Stromal cell of bone marrow (primary cell): ENCODE results near the gene CPT1C.
A peak's percentile ranks its signal among the peaks of the same experiment; 100 is the strongest.

ENCODE experiments used
- DNase-seq: peaks from one replicate; pipeline ENCODE4 v3.0.0-alpha.2; 2012; ENCODE audit warnings: low read depth

CPT1C gene

DNA sequence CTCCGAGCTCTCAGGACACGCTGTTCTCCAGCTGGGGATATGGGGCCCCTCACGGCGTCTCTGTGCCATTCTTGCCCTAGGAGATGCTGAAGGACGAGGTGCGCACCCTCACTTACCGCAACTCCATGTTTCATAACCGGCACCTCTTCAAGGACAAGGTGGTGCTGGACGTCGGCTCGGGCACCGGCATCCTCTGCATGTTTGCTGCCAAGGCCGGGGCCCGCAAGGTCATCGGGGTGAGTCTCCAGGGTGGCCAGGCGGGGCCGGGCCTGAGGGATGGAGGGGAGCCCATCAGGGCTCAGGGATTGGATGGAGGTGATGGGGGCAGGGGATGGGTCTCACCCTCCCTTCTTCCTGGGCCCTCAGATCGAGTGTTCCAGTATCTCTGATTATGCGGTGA lies 9.1 kb upstream of the CPT1C start:
- DNase-seq, result no peak

DNA sequence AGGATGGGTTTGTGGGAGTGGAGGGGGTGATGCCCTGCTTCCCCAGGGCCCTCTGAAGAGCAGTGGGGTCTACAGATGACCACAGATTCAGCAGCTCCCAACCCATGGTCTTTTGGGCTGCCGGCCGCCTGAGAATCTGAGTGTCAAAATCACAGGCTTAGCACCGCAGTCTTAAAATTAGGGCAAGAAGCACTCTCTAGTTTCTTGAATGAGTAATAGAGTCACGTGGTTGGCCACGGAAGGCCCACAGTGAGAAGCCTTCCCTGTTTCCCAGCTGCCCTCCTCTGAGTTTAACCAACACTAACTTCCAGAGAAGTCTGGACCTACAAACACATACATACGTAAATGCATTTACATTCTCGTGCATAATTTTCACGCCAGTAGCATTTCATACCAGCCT lies 8.6 kb upstream of the CPT1C start:
- DNase-seq, result no peak

DNA sequence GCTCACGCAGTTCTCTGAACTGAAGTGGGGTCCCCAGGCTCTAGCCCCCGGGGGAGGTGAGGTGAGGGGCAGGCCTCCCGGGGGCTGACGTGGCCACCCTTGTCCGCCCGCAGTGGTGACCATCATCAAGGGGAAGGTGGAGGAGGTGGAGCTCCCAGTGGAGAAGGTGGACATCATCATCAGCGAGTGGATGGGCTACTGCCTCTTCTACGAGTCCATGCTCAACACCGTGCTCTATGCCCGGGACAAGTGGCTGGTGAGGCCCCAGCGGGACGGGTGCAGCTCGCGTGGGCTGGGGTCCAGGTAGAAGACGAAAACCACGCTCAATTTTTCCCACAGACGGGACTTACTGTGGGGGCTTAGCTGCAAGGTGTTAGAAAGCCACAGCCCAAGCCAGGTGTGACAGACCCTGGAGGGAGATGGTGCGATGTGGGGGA lies 7.1 kb upstream of the CPT1C start:
- DNase-seq, result no peak

DNA sequence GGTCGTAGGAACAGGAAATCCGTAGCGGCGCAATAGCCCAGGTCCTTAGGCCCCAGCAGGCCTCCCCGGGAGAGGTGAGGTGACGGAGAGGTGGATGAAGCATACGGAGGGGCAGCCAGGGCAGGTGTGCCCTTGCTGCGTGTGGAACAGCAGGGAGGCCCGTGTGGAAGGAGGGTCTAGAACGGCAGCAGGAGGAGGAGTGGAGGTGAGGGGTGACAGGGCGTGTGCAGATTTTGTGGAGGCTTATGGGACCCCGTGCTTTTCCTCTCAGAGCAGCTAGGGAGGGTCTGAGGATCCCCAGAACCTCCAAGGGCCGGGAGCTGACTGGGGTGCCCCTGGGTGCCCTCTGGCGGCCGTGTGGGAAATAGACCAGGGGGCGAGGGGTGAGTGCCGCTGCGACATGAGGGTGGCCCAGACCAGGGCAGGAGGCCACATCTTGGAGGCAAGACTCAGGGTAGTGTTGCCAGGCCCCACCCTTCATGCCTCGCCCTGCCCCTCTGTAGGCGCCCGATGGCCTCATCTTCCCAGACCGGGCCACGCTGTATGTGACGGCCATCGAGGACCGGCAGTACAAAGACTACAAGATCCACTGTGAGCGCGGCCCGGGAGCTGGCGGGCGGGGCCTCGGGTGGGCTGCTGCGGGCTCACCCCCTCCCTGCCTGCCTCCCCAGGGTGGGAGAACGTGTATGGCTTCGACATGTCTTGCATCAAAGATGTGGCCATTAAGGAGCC lies 6.5 kb upstream of the CPT1C start:
- DNase-seq, result no peak

DNA sequence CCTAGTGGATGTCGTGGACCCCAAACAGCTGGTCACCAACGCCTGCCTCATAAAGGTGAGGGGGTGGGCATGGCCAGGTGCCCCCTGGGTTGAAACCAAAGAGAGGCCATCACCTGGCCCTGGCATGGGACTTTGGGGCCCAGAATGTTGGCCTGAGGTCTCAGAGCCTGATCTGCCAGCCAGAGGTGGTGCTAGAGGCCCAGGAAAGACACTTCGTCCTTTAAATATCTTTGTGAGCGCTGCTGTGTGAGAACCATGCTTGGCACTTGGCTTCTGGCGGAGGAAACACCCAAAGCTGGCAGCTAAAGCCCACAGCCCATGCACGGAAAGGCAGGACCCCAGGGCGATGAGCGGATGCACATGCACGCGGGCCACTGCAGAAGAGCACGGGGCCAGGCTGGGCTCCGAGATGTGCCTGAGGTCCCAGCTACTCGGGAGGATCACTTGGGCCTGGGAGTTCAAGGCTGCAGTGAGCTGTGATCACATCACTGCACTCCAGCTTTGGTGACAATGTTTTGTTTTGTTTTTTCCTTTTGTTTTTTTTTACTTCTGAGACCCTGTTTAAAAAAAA lies 5.8 kb upstream of the CPT1C start:
- DNase-seq, result no peak

DNA sequence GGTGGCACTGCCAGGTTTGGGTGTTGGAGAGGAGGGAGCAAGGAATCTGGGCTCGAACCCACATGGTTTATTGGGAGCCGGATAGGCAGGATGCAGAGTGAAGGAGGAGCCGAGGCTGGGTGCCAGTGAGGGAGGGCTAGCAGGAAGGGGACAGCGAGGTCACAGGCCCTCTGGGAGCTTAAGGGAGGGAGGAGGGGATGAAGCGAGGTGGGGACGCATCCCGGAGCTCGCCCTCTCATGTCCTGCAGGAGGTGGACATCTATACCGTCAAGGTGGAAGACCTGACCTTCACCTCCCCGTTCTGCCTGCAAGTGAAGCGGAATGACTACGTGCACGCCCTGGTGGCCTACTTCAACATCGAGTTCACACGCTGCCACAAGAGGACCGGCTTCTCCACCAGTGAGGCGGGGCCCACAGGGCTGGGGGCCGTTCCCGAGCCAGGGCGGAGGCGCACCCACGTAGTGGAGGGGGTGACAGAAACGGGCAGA lies 5.0 kb upstream of the CPT1C start:
- no peak for DNase-seq

DNA sequence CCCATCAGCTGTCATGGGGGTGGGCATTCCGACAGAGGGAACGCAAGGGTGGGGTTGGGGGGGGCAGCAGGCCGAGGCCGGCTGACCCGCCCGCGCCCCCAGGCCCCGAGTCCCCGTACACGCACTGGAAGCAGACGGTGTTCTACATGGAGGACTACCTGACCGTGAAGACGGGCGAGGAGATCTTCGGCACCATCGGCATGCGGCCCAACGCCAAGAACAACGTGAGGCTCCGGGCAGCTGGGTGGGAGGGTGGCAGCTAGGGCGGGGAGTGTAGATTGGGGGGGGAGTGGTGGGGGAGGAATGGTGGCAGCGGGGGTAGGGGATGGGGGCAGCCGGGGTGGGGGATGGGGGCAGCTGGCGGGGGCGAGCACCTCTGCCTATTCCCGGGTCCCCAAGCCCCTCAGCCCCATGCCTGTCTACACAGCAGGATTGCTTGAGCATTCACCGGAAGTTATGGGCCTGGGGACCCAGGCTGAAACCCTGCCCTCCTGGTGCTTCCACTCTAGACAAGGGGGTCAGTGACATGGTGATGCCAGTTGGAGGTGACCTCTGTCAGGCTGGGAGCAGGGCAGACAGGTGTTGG lies 4.3 kb upstream of the CPT1C start:
- DNase-seq, result no peak

DNA sequence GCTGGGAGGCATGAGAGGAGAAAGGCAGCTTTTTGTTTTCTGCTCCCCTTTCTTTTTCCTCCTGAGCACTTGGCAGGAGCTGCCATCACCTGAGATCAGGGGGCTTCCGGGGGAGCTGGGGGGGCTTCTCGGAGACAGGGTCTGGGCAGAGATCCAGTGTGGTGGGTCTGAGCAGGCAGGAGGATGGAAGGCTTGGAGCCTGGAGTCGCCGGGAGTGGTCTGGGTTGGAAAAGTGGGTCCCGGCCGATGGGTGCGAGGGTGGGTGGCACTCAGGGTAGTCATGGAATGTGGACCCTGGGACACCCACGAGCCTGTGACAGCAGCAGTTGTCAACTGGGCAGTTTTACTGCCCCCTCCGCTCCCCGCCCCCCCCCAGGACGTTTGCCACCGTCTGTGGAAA lies 3.8 kb upstream of the CPT1C start:
- no peak for DNase-seq

DNA sequence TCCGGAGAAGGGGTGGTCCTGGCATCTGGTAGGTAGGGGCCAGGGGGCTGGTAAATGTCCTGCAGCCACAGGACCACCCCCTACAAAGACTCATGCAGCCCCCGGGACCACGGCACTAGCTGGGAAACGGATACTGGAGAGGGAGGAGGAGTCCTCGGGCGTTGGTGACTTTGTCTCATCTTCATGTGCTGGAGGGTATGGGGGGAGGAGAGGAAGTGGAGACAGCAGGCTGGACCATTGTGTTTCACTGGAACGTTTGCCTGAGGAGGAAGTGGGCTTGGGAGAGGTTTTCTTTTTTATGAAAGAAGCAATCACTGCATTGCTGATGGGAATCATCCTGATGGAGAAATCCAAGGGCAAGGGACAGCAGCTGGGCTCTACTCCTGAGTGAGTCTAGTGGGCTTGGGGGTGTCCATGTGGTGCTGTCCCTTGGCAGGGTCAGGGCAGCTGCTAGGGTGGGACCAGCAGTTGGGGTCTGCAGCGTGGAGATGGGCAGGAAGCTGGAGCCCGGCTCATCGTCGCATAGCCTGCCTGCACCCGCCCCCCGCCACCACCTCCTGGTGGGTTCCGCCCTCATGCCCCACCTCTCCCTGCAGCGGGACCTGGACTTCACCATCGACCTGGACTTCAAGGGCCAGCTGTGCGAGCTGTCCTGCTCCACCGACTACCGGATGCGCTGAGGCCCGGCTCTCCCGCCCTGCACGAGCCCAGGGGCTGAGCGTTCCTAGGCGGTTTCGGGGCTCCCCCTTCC lies 3.2 kb upstream of the CPT1C start:
- no peak for DNase-seq

DNA sequence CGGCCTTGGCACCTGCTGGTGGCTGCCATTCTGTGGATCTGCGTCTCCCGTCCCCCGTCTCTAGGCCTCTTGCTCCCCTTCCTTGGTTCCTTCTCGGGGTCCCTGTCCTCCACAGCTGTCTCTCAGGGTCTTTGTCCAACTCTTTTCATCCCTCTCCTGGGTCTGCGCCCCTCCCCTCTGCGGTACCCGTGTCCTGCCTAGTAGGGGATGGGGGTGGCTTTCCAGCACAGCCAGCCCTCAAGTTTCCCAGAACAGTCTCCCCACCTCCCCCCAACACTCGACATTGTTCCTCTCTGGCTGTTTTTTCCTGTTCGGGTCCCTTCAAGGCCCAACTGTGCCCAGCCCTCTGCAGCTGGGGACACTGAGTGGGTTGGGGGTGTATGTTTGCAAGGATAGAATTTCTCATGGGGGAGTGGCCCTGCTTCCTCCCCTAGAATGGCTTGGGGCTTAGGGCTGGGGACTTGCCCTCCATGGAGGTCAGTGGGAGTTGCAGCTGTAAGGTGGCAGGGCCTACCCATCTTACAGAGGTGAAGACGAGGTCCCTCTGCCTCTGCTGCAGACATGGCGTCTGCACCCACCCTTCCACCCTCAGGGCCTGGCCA lies 2.3 kb upstream of the CPT1C start:
- no peak for DNase-seq

DNA sequence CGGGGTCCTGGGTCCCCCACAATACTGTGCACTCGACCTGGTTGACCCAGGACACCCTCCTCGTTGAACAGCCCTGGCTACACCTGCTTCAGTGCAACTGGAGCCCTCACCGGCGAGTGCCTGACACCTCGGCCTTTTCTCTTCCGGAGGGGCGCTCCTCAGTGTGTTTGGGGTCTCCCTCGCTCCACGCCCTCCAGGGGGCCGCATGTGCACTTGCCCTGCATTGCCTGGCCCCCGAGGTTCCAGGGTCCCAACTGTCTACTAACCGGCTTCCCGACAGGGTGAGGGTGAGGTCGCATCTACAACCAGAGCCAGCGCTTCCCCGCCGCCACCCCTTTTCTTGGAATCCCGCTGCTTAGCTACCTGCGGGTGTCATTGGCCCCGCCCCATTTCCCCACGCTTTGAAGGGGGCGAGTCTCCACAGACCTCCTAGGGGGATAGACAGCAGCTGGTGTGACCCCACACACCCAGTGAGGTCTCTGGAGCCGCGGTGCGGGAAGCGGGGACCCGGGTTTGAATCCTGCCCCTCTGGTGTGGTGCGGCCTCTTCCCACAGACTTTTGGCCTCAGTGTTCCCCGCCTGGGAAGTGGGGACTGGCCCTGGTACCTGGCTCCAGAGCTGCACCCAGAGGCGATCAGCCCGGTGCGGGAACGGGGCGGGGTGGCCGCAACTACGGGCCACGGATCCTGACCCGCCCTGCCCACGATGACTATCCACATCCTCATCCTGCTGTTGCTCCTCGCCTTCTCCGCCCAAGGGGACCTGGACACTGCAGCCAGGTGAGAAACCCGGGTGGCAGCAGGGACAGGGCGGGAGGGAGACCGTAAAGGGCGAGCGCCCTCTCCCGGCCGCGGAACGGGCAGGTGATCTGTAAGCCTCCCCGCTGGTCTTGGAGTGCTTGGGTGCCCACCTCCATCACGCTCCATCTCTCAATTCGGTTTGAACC lies 1.5 kb upstream of the CPT1C start, which contains the start of gene ADM5:
TSS of gene ADM5 (plus strand) at position 462 of the 946 bp plus-strand sequence. CDS start at position 706, 244 bp downstream.
- no peak for DNase-seq

DNA sequence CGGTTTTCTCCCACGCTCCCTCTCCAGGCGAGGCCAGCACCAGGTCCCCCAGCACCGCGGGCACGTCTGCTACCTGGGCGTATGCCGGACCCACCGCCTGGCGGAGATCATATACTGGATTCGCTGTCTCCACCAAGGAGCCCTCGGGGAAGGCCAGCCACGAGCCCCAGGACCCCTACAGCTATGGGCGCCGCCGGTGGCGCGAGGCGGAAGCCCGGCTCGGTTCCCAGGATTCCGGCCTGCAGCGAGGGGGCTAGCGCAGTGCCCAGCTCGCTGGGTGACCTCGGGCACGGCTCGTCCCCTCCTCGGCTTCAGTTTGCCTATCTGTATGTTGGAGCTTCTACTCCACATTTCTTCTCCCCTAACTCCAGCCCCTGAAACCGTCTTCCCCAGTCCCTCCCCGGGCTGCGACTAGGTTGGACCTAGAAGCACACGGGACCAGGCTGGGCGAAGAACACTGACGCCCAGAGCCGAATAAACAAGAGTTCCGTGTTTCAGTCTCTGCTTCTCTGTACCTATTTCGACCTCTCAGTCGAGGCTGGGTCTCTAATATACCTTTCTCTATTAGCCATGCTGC lies 749 bp upstream of the CPT1C start:
- no peak for DNase-seq

DNA sequence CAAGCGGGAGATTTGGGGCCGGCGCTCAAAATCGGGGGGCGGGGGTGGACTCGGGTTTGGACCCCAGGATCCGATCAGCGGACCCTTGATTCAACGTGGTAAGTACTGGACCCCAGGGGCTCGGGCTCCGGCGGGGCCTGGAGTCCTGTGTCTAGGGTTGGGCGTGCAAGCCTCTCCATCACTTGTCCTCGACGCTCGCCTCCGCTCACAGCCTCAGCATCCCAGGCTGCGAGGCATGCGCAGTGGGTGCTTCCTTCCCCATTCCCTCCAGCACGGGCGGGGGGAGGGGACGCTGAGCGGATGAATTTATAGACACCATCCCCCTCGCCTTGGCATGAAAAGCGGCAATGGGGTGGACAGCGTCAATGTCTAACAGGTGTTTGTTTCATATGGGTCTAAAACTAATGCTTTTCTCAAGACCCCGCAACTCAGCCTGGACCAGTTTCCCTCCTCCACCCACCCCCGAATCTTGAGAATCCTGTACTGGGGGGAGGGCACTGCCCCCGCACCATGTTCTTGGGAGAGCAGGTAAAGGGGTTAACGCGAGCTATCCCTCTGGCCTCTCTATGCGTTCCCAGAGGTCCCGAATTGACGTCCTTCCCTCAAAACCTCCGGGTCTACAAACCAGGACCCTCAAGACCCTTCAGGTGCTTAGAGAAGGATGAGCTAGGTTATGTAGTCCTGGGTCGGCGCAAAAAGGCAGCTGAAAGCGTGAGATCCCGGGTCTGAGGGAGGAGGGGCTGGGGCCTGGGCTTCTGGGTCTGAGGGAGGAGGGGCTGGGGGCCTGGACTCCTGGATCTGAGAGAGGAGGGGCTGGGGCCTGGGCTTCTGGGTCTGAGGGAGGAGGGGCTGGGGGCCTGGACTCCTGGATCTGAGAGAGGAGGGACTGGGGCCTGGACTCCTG lies 579 bp downstream of the CPT1C start:
- DNase-seq, result peak; percentile 45

DNA sequence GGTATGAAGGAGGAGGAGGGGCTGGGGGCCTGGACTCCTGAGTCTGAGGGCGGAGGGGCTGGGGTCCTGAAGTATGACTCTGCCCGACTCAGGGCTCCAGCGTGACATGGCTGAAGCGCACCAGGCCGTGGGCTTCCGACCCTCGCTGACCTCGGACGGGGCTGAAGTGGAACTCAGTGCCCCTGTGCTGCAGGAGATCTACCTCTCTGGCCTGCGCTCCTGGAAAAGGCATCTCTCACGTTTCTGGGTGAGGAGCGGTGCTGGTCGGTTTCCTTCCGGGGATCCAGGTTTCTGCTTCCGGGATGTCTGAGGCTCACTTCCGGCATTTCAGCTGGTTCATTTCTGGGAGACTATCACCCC lies 1.2 kb downstream of the CPT1C start:
- DNase-seq, result no peak

DNA sequence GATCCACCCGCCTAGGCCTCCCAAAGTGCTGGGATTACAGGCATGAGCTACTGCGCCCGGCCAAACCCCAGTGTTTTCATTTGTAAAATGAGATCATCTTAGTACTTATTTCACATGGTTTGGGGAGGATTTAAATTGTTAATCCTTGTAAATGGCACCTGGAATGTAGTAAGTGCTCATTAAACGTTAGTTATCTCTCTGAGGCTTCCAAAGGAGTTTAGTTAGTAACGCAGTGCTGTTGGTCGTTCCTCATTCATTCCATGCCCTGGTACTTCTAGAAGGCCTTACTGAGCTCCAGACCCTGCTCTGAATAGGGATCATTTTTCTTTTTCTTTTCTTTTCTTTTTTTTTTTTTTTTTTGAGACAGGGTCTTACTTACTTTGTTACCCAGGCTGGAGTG lies 5.2 kb downstream of the CPT1C start:
- no peak for DNase-seq

DNA sequence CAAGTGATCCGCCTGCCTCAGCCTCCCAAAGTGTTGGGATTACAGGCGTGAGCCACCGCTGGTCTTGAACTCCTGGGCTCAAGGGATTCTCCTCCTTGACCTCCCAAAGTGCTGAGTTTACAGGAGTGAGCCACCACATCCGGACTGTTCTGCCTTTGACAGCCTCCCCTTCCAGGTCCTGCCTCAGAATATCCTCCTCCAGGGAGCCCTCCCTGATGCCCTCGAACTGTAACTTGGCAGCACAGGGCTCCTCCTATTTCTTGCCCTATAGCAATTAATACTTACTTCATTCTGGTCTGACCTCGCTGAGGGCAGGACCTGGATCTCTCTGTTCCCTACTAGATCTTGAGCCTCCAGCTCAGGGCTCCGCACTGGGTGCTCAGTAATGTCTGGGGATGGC lies 5.9 kb downstream of the CPT1C start:
- DNase-seq, result no peak

DNA sequence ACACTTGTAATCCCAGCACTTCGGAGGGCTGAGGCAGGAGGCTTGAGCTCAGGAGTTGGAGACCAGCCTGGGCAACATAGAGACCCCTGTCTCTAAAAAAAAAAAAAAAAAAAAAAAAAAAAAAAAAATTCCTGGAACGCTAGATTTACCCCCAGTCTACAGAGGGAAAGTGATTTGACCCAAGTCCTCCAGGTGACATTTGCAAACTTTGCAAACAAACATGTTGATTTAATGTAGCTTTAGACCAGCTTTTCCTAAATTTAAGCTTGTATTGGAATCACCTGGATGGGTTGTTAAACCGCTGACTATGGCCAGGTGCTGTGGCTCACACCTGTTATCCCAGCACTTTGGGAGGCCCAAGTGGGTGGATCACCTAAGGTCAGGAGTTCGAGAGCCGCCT lies 8.4 kb downstream of the CPT1C start:
- no peak for DNase-seq

DNA sequence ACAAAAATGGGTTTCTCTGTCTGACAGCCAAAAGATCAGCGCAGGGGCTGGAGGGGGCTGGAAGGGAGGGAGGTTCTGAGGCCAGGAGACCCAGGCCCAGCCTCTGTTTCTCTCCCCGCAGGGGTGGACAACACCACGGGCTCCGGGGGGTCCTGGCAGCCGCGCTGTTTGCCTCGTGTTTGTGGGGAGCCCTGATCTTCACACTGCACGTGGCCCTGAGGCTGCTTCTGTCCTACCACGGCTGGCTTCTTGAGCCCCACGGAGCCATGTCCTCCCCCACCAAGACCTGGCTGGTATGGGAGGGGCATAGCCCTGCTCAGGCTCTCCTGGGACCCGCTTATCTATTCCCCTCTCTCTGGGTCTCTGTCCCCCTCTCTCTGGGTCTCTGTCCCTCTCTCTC lies 9.6 kb downstream of the CPT1C start:
- DNase-seq, result no peak

DNA sequence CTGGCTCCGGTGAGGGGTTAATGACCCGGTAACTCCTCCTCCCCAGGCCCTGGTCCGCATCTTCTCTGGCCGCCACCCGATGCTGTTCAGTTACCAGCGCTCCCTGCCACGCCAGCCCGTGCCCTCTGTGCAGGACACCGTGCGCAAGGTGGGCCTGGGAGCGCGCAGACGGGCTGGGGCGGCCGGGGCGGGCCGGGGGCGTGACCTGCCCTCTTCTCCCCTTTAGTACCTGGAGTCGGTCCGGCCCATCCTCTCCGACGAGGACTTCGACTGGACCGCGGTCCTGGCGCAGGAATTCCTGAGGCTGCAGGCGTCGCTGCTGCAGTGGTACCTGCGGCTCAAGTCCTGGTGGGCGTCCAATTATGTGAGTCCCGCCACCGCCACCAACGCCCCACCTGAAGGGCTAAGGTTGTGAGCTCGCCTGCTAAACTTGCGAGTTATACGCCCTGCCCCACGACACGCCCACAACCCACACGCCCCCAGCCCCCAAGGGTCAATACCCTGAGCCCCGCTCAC lies 10.4 kb downstream of the CPT1C start:
- no peak for DNase-seq
